MM.1S (cell line): ENCODE data around the gene RNASE11.

Experiments
- DNase-seq: peaks from one replicate; pipeline ENCODE4 v3.0.0-alpha.2; 2015
- H2AFZ ChIP-seq: fragments of 300-600 bp; sonication (generic); 2 replicates; pipeline ENCODE4 v1.6.0; 2016; ENCODE audit warnings: antibody characterized with exemption, low read length
- H3F3A ChIP-seq: fragments of 300-600 bp; sonication (generic); 2 replicates; pipeline ENCODE4 v1.6.1; 2016; ENCODE audit warnings: mild to moderate bottlenecking, antibody characterized with exemption, low read length, moderate library complexity, mixed read lengths; ENCODE audit not compliant: insufficient read depth
- H3K27ac ChIP-seq: fragments of 300-600 bp; sonication (generic); 2 replicates; pipeline ENCODE4 v1.5.1; 2016; ENCODE audit warnings: mild to moderate bottlenecking, low read length
- H3K27me3 ChIP-seq: fragments of 300-600 bp; sonication (generic); replicated peaks from 2 replicates; pipeline ENCODE4 v1.6.0; 2016; ENCODE audit warnings: low read length; ENCODE audit not compliant: insufficient read depth
- H3K36me3 ChIP-seq: fragments of 300-600 bp; sonication (generic); replicated peaks from 2 replicates; pipeline ENCODE4 v1.6.1; 2016; ENCODE audit warnings: mild to moderate bottlenecking, low read length, mixed read lengths; ENCODE audit not compliant: insufficient read depth
- H3K4me1 ChIP-seq: fragments of 300-600 bp; sonication (generic); 2 replicates; pipeline ENCODE4 v1.6.1; 2016; ENCODE audit warnings: low read length, mixed read lengths
- H3K4me2 ChIP-seq: fragments of 300-600 bp; sonication (generic); 2 replicates; pipeline ENCODE4 v1.6.0; 2016; ENCODE audit warnings: low read depth, low read length
- H3K4me3 ChIP-seq: fragments of 300-600 bp; sonication (generic); 2 replicates; pipeline ENCODE4 v1.5.1; 2016; ENCODE audit warnings: low read length, mixed read lengths
- H3K79me2 ChIP-seq: fragments of 300-600 bp; sonication (generic); 2 replicates; pipeline ENCODE4 v1.6.1; 2016; ENCODE audit warnings: mixed run types, low read length, mixed read lengths
- H3K9ac ChIP-seq: fragments of 300-600 bp; sonication (generic); 2 replicates; pipeline ENCODE4 v1.6.1; 2016; ENCODE audit warnings: low read length, mixed read lengths
- H3K9me2 ChIP-seq: fragments of 300-600 bp; sonication (generic); replicated peaks from 2 replicates; pipeline ENCODE4 v1.6.1; 2016; ENCODE audit warnings: mild to moderate bottlenecking, low read length, mixed read lengths; ENCODE audit not compliant: insufficient read depth
- H3K9me3 ChIP-seq: fragments of 300-600 bp; sonication (generic); replicated peaks from 2 replicates; pipeline ENCODE4 v1.6.1; 2016; ENCODE audit warnings: mild to moderate bottlenecking, low read length, mixed read lengths; ENCODE audit not compliant: insufficient read depth
- H4K20me1 ChIP-seq: fragments of 300-600 bp; sonication (generic); 2 replicates; pipeline ENCODE4 v1.6.1; 2016; ENCODE audit warnings: mild to moderate bottlenecking, low read length, moderate library complexity, mixed read lengths; ENCODE audit not compliant: insufficient read depth
- CTCF ChIP-seq: fragments of 300-600 bp; sonication (generic); IDR thresholded peaks from 2 replicates; pipeline ENCODE4 v1.5.1; 2016; ENCODE audit warnings: antibody characterized with exemption, low read length, mixed read lengths
- EZH2 ChIP-seq: fragments of 300-600 bp; sonication (generic); optimal IDR thresholded peaks from 2 replicates; pipeline ENCODE3; 2017; ENCODE audit warnings: low read depth, mild to moderate bottlenecking, antibody characterized with exemption, low read length, mixed read lengths
- EZH2phosphoT487 ChIP-seq: fragments of 300-600 bp; sonication (generic); IDR thresholded peaks from 2 replicates; pipeline ENCODE4 v1.6.1; 2018; ENCODE audit warnings: antibody characterized with exemption, low read length

Gene RNASE11

DNA sequence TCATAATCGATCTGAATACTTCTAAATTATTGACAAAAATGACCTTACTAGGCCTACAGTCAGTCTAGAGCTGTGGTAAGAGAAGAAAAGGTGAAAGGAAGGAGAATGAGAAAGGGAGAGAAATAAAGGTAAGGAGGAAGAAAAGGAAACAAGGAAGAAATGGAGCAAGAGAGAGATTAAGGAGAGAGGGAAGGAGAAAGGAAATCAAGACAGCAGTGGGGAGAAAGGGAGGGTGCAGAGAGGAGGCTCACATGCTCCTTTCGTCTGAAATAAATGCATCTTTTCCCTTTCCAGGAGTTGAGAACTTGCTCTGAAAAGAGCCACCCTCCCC is 30.6 kb downstream of the RNASE11 start:
- no peaks in the 10 kb centered on the region for H3K4me1 ChIP-seq
- no peak overlapping the region for H3K9ac ChIP-seq
- H3K27ac ChIP-seq: no peak overlapping the region
- H3F3A ChIP-seq: no peaks in the 10 kb centered on the region
- H3K36me3 ChIP-seq: no peaks in the 10 kb centered on the region
- no peaks in the 10 kb centered on the region for H3K9me2 ChIP-seq
- H2AFZ ChIP-seq: no peak overlapping the region
- no peaks in the 10 kb centered on the region for H3K79me2 ChIP-seq
- no peak overlapping the region for H3K4me3 ChIP-seq
- no peaks in the 10 kb centered on the region for H4K20me1 ChIP-seq
- H3K4me2 ChIP-seq: no peak overlapping the region
- no peaks in the 10 kb centered on the region for H3K27me3 ChIP-seq
- TF ChIP-seq EZH2phosphoT487: no peak
- no peak for TF ChIP-seq CTCF
- no peak for TF ChIP-seq EZH2
- no peak for DNase-seq
- H3K9me3 ChIP-seq: no peaks in the 10 kb centered on the region

DNA sequence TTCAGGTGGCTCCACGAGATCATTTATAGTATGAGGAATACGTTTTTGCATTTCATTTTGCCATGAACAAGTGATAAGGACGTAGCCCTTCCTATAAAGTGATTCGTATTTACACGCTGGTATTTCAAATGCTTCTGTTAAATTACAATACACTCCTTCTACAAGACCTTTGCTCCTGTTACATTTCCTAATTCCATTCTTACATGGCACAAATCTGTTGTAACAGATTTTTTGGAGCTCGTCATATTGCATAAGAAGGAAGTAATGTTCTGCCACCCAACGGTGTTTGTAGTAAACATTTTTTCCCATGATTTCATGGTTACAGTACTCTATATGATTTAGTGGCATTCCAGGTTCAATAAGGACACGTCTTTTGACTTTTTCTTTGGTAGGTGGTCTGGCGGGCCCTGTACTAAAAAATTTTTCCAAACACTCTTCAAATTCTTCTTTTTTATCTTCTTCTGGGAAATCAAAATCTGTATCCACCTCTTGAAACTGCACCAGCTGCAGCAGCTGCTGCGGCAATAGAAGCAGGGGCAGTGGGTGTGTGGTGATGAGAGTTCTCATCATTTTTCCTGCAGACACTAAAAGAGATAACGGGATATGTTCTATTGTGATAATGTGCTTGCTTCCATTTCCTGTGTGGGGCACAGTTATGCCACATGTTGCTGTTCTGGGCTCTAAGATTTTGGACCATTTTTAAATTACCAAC is 31.1 kb downstream of the RNASE11 start:
- Histone ChIP-seq H3K4me3 (no peak overlapping the region), H3K36me3 (no peaks in the 10 kb centered on the region), H3K4me1 (no peaks in the 10 kb centered on the region), H3K27ac (no peak overlapping the region), H4K20me1 (no peaks in the 10 kb centered on the region), H3K9ac (no peak overlapping the region), H3K9me2 (no peaks in the 10 kb centered on the region), H2AFZ (no peak overlapping the region), H3K4me2 (no peak overlapping the region), H3F3A (no peaks in the 10 kb centered on the region), H3K79me2 (no peaks in the 10 kb centered on the region), H3K9me3 (no peaks in the 10 kb centered on the region), H3K27me3 (no peaks in the 10 kb centered on the region)
- DNase-seq: no peak
- TF ChIP-seq CTCF (no peak), EZH2 (no peak), EZH2phosphoT487 (no peak)

GRCh38 chr14:20555845-20556244 is 32.0 kb downstream of the RNASE11 start:
- H3K4me2 ChIP-seq: no peak overlapping the region
- H3K9me2 ChIP-seq: no peaks in the 10 kb centered on the region
- H3K27ac ChIP-seq: no peak overlapping the region
- H4K20me1 ChIP-seq: no peaks in the 10 kb centered on the region
- H3K27me3 ChIP-seq: no peaks in the 10 kb centered on the region
- no peaks in the 10 kb centered on the region for H3K36me3 ChIP-seq
- H3K9me3 ChIP-seq: no peaks in the 10 kb centered on the region
- no peak overlapping the region for H3K4me3 ChIP-seq
- H3K9ac ChIP-seq: no peak overlapping the region
- H2AFZ ChIP-seq: no peak overlapping the region
- DNase-seq: no peak
- no peaks in the 10 kb centered on the region for H3F3A ChIP-seq
- no peaks in the 10 kb centered on the region for H3K4me1 ChIP-seq
- no peak for TF ChIP-seq CTCF
- no peak for TF ChIP-seq EZH2phosphoT487
- no peak for TF ChIP-seq EZH2
- no peaks in the 10 kb centered on the region for H3K79me2 ChIP-seq
